Right lobe of liver (tissue), 6 donors: ENCODE data around the gene PHACTR2. TPM values are rescaled to one million over a fixed set of nuclear protein-coding genes. Genes with fewer than 3 reads are reported as not detected.

Experiments used
- ATAC-seq, 4 donors: fragments of 200-7000 bp; cut with Tn5 transposase; one replicate each; pipeline ENCODE4 v1.9.1; 2020; ENCODE audit warnings: mild to moderate bottlenecking in 4 of 4, moderate library complexity in 4 of 4
- DNase-seq, 3 donors: peaks; one replicate each; pipeline ENCODE4 v3.0.0-alpha.2; 2020
- H3K27ac ChIP-seq, 3 donors: fragments of 200-600 bp; one replicate each; pipeline ENCODE4 v1.8.0; 2022
- H3K27me3 ChIP-seq, 2 donors: fragments of 200-600 bp; one replicate each; pipeline ENCODE4 v1.8.0; 2022
- H3K36me3 ChIP-seq, 4 donors: fragments of 200-600 bp; sonication (generic) in 1 of 4; one replicate each; pipeline versions ENCODE4 v1.5.1 to v1.8.0; 2017 to 2022; ENCODE audit warnings: control low read depth in 1 of 4
- H3K4me1 ChIP-seq, 4 donors: fragments of 200-600 bp; sonication (generic) in 1 of 4; one replicate each; pipeline versions ENCODE4 v1.5.1 to v1.8.0; 2017 to 2022; ENCODE audit warnings: control low read depth in 1 of 4
- H3K4me3 ChIP-seq, 3 donors: fragments of 200-600 bp; one replicate each; pipeline ENCODE4 v1.8.0; 2022
- H3K9me3 ChIP-seq, 4 donors: fragments of 200-600 bp; sonication (generic) in 1 of 4; one replicate each; pipeline versions ENCODE4 v1.5.1 to v1.8.0; 2017 to 2022; ENCODE audit warnings: control low read depth in 1 of 4
- CTCF ChIP-seq, 4 donors: fragments of 200-600 bp in 3 of 4; fragments of 450-650 bp in 1 of 4; IDR thresholded peaks; one replicate each; pipeline versions ENCODE4 v1.5.1 to v1.8.0; 2016 to 2022; ENCODE audit warnings: antibody characterized with exemption in 4 of 4, mild to moderate bottlenecking in 2 of 4
- POLR2A ChIP-seq: fragments of 450-650 bp; IDR thresholded peaks from one replicate; pipeline ENCODE4 v1.6.1; 2017; ENCODE audit warnings: antibody characterized with exemption, mild to moderate bottlenecking
- WGBS: methylation state at CpG from one replicate; pipeline ENCODE4 v1.1.6; 2018; ENCODE audit warnings: low coverage, low lambda C conversion rate; ENCODE audit not compliant: insufficient coverage; ENCODE audit errors: missing lambda C conversion rate; 5-methylcytosine and 5-hydroxymethylcytosine counted together
- intact Hi-C, 2 donors: fragments of 100-400 bp; cut with DNase I; formaldehyde crosslinking; loops; one replicate each; pipeline versions ENCODE4 v1.11.2 to v1.14.1; 2022
- total RNA-seq, 6 experiments: library from RNA; depleted of rRNA in 2 of 6; stranded (reverse); fragments of >200 nt in 2 of 6; fragmentation: NEBNext Ultra II Directional in 3 of 6; extraction: Animal tissue kit (Norgen Biotek cat#: 25700) in 3 of 6; gene quantifications; one replicate each; pipeline versions ENCODE4 v1.1.0 to v1.2.4, GENCODE V29; 2016 to 2023
- donor health status: DM: no; HTN: yes; CAD: no.
- donor health status: DM: no; HTN: no; CAD: no.
- donor health status: DM: no; HTN: no; CAD: no.
- donor health status: DM: no; HTN: yes; CAD: no.
- donor health status: DM: no; HTN: yes; CAD: no.

Gene PHACTR2
- total RNA-seq, 6 experiments from 2014 or later, result 14.0 to 62.7 (median 20.9) TPM

GRCh38 chr6:143750877-143751276 is 73.1 kb downstream of the PHACTR2 start:
- TF ChIP-seq CTCF (IDR thresholded peaks at IDR 0.05), result no peak
- no peak for TF ChIP-seq POLR2A
- Histone ChIP-seq H3K9me3 (no peaks in the 10 kb centered on the region), H3K27me3 (no peaks in the 10 kb centered on the region), H3K4me3 (no peak overlapping the region), H3K36me3 (no peaks in the 10 kb centered on the region), H3K27ac (no peak overlapping the region), H3K4me1 (no peaks in the 10 kb centered on the region)
- intact Hi-C loops, result no loop called here
- WGBS, result 71% methylated on average over 3 of the region's 3 CpGs
- DNase-seq (no peak), ATAC-seq (no peak)

GRCh38 chr6:143752459-143752858 is 74.7 kb downstream of the PHACTR2 start:
- no peak overlapping the region for H3K4me3 ChIP-seq
- intact Hi-C loops, result no loop called here
- no peaks in the 10 kb centered on the region for H3K9me3 ChIP-seq
- H3K4me1 ChIP-seq, result no peaks in the 10 kb centered on the region
- ATAC-seq (no peak), DNase-seq (no peak)
- H3K27ac ChIP-seq, result no peak overlapping the region
- 78% methylated on average over 2 of the region's 2 CpGs for WGBS
- TF ChIP-seq POLR2A (no peak), CTCF (IDR thresholded peaks at IDR 0.05) (no peak)
- H3K36me3 ChIP-seq, result no peaks in the 10 kb centered on the region
- H3K27me3 ChIP-seq, result no peaks in the 10 kb centered on the region

GRCh38 chr6:143753678-143754077 is 75.9 kb downstream of the PHACTR2 start:
- H3K36me3 ChIP-seq, result no peaks in the 10 kb centered on the region
- TF ChIP-seq POLR2A (no peak), CTCF (IDR thresholded peaks at IDR 0.05) (no peak)

GRCh38 chr6:143754204-143754603 is 76.4 kb downstream of the PHACTR2 start:
- TF ChIP-seq POLR2A, result no peak
- no peak for TF ChIP-seq CTCF (IDR thresholded peaks at IDR 0.05)
- Histone ChIP-seq H3K4me1 (no peaks in the 10 kb centered on the region), H3K36me3 (no peaks in the 10 kb centered on the region), H3K9me3 (no peaks in the 10 kb centered on the region), H3K4me3 (no peak overlapping the region), H3K27ac (no peak overlapping the region), H3K27me3 (no peaks in the 10 kb centered on the region)
- WGBS, result 72% methylated on average over 3 of the region's 4 CpGs
- DNase-seq (no peak), ATAC-seq (no peak)
- intact Hi-C loops, result no loop called here

More at GRCh38 chr6:143753678-143754077, 75.9 kb downstream of the PHACTR2 start:
- no peak overlapping the region for H3K4me3 ChIP-seq
- H3K9me3 ChIP-seq, result no peaks in the 10 kb centered on the region
- intact Hi-C loops, result no loop called here
- no peaks in the 10 kb centered on the region for H3K4me1 ChIP-seq
- H3K27me3 ChIP-seq, result no peaks in the 10 kb centered on the region
- DNase-seq (no peak), ATAC-seq (no peak)
- 89% methylated on average over 4 of the region's 4 CpGs for WGBS
- no peak overlapping the region for H3K27ac ChIP-seq

GRCh38 chr6:143755301-143755744 is 77.6 kb downstream of the PHACTR2 start:
- TF ChIP-seq POLR2A, result no peak
- no peak for TF ChIP-seq CTCF (IDR thresholded peaks at IDR 0.05)
- DNase-seq (no peak), ATAC-seq (peak in 3 of 4 donors; percentile 28 to 64 (median 37))
- no peaks in the 10 kb centered on the region for H3K36me3 ChIP-seq
- 57% methylated on average over 5 of the region's 5 CpGs for WGBS
- H3K27me3 ChIP-seq, result no peaks in the 10 kb centered on the region
- no peaks in the 10 kb centered on the region for H3K9me3 ChIP-seq
- intact Hi-C loops, result no loop called here
- no peak overlapping the region for H3K27ac ChIP-seq
- no peak overlapping the region for H3K4me3 ChIP-seq
- no peaks in the 10 kb centered on the region for H3K4me1 ChIP-seq
